Stimulated activated CD4-positive, alpha-beta T cell treated with anti-CD3 and anti-CD28 coated beads, Interleukin-12 subunit alpha, Interleukin-12 subunit beta, amount 100 ng/mL, for 48 hours (primary cell): ENCODE data around the gene YKT6.
"Not testable (repeated sequence)": the region's sequence is repeated elsewhere in the genome, so short reads cannot be mapped to it uniquely, and the experiment has no call there.

ENCODE experiments used
- DNase-seq, 3 donors: peaks; one replicate each; pipeline ENCODE4 v3.0.0-alpha.2; 2020; ENCODE audit warnings: low read depth in 2 of 3, low spot score in 1 of 3

YKT6 gene

GRCh38 chr7:44193011-44193802, 7.6 kb upstream of the YKT6 start:
- DNase-seq, result no peak

GRCh38 chr7:44194069-44194468, 6.7 kb upstream of the YKT6 start:
- peak; percentile 23 to 30 (median 28) for DNase-seq

GRCh38 chr7:44194562-44195145, 6.1 kb upstream of the YKT6 start:
- no peak for DNase-seq

- DNase-seq, result no peak
These were observed 4.9 kb upstream of the YKT6 start for GRCh38 chr7:44195889-44196288.

- peak in 1 of 3 donors; percentile 19 for DNase-seq
These were observed 4.3 kb upstream of the YKT6 start for GRCh38 chr7:44196450-44196872.

GRCh38 chr7:44197474-44197873, 3.3 kb upstream of the YKT6 start:
- no peak for DNase-seq

GRCh38 chr7:44200163-44200562, 615 bp upstream of the YKT6 start:
- not testable (repeated sequence) for DNase-seq

- no peak for DNase-seq
These were observed 1.0 kb downstream of the YKT6 start for GRCh38 chr7:44201813-44202212.

- DNase-seq, result no peak
These were observed 5.2 kb downstream of the YKT6 start for GRCh38 chr7:44206008-44206407.

- no peak for DNase-seq
These were observed 7.3 kb downstream of the YKT6 start for GRCh38 chr7:44208085-44208484.

GRCh38 chr7:44210107-44210506, 9.3 kb downstream of the YKT6 start:
- DNase-seq, result no peak

- no peak for DNase-seq
These were observed 10.4 kb downstream of the YKT6 start for GRCh38 chr7:44211126-44211675.

- DNase-seq, result no peak
These were observed 11.2 kb downstream of the YKT6 start for GRCh38 chr7:44212018-44212417.

- DNase-seq, result no peak
These were observed 11.9 kb downstream of the YKT6 start for GRCh38 chr7:44212581-44213184.

GRCh38 chr7:44213206-44213876, 12.6 kb downstream of the YKT6 start:
- DNase-seq, result no peak

GRCh38 chr7:44213877-44214388, 13.2 kb downstream of the YKT6 start:
- DNase-seq, result no peak

GRCh38 chr7:44215531-44215930, 14.8 kb downstream of the YKT6 start:
- DNase-seq, result no peak

GRCh38 chr7:44216019-44216418, 15.2 kb downstream of the YKT6 start:
- no peak for DNase-seq

GRCh38 chr7:44216521-44217222, 15.9 kb downstream of the YKT6 start:
- DNase-seq, result no peak

- DNase-seq, result no peak
These were observed 16.5 kb downstream of the YKT6 start for GRCh38 chr7:44217223-44217714.
